PC-9 (cell line): ENCODE results near the gene APOC3.

ENCODE experiments used
- EZH2 ChIP-seq: fragments of 200-600 bp; sonication (generic); IDR thresholded peaks from 2 replicates; pipeline ENCODE4 v1.8.0; 2017; ENCODE audit warnings: antibody characterized with exemption, low read depth
- TF ChIP-seq, protein P1 (sequence below): fragments of 200-600 bp; sonication (generic); conservative IDR thresholded peaks from 2 replicates; pipeline ENCODE4 v1.6.1; 2017; ENCODE audit warnings: mixed run types, antibody characterized with exemption, mild to moderate bottlenecking, moderate library complexity

- TF ChIP-seq, protein P1, sequence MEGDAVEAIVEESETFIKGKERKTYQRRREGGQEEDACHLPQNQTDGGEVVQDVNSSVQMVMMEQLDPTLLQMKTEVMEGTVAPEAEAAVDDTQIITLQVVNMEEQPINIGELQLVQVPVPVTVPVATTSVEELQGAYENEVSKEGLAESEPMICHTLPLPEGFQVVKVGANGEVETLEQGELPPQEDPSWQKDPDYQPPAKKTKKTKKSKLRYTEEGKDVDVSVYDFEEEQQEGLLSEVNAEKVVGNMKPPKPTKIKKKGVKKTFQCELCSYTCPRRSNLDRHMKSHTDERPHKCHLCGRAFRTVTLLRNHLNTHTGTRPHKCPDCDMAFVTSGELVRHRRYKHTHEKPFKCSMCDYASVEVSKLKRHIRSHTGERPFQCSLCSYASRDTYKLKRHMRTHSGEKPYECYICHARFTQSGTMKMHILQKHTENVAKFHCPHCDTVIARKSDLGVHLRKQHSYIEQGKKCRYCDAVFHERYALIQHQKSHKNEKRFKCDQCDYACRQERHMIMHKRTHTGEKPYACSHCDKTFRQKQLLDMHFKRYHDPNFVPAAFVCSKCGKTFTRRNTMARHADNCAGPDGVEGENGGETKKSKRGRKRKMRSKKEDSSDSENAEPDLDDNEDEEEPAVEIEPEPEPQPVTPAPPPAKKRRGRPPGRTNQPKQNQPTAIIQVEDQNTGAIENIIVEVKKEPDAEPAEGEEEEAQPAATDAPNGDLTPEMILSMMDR = no peak
- TF ChIP-seq EZH2 = no peak
Measured at GRCh38 chr11:116794851-116795250, 34.9 kb upstream of the APOC3 start.
